Skeletal muscle satellite cell (primary cell): ENCODE results near the gene ZNF407.

Experiments used
- H3K27me3 ChIP-seq: 2 replicates; pipeline ENCODE4 v1.7.0; 2013; ENCODE audit warnings: low read length; ENCODE audit not compliant: control insufficient read depth, insufficient read depth
- H3K36me3 ChIP-seq: 2 replicates; pipeline ENCODE4 v1.7.0; 2013; ENCODE audit warnings: mild to moderate bottlenecking, control low read depth, low read length; ENCODE audit not compliant: insufficient read depth
- H3K4me1 ChIP-seq: 2 replicates; pipeline ENCODE4 v1.7.0; 2013; ENCODE audit warnings: low read length; ENCODE audit not compliant: control insufficient read depth, insufficient read depth
- H3K4me2 ChIP-seq: 2 replicates; pipeline ENCODE4 v1.7.0; 2013; ENCODE audit warnings: mild to moderate bottlenecking, low read length
- H3K4me3 ChIP-seq: 2 replicates; pipeline ENCODE4 v1.7.0; 2013; ENCODE audit warnings: low read length
- H3K9ac ChIP-seq: 2 replicates; pipeline ENCODE4 v1.7.0; 2013; ENCODE audit warnings: mild to moderate bottlenecking, low read depth, low read length, moderate library complexity
- H3K9me3 ChIP-seq: replicated peaks from 2 replicates; pipeline ENCODE4 v1.7.0; 2013; ENCODE audit warnings: mild to moderate bottlenecking, control low read depth, low read length

Gene ZNF407

GRCh38 chr18:75109819-75110218, 512.1 kb downstream of the ZNF407 start:
- Histone ChIP-seq H3K27me3 (peaks cover 17% of the 10 kb centered on the region), H3K9ac (no peak overlapping the region), H3K4me3 (no peak overlapping the region), H3K9me3 (no peaks in the 10 kb centered on the region), H3K4me2 (no peak overlapping the region), H3K36me3 (no peaks in the 10 kb centered on the region), H3K4me1 (no peaks in the 10 kb centered on the region)

GRCh38 chr18:75110311-75110710, 512.6 kb downstream of the ZNF407 start:
- Histone ChIP-seq H3K9ac (no peak overlapping the region), H3K4me1 (no peaks in the 10 kb centered on the region), H3K4me2 (no peak overlapping the region), H3K27me3 (peaks cover 18% of the 10 kb centered on the region), H3K4me3 (no peak overlapping the region), H3K36me3 (no peaks in the 10 kb centered on the region), H3K9me3 (no peaks in the 10 kb centered on the region)

GRCh38 chr18:75110846-75111415, 513.3 kb downstream of the ZNF407 start:
- no peaks in the 10 kb centered on the region for H3K4me1 ChIP-seq
- H3K9me3 ChIP-seq = no peaks in the 10 kb centered on the region
- no peak overlapping the region for H3K4me3 ChIP-seq
- no peaks in the 10 kb centered on the region for H3K36me3 ChIP-seq
- peaks cover 19% of the 10 kb centered on the region for H3K27me3 ChIP-seq
- no peak overlapping the region for H3K4me2 ChIP-seq
- no peak overlapping the region for H3K9ac ChIP-seq

GRCh38 chr18:75111760-75112159, 514.1 kb downstream of the ZNF407 start:
- H3K9ac ChIP-seq = no peak overlapping the region
- H3K9me3 ChIP-seq = no peaks in the 10 kb centered on the region
- no peaks in the 10 kb centered on the region for H3K4me1 ChIP-seq
- peaks cover 19% of the 10 kb centered on the region for H3K27me3 ChIP-seq
- H3K36me3 ChIP-seq = no peaks in the 10 kb centered on the region
- no peak overlapping the region for H3K4me2 ChIP-seq
- H3K4me3 ChIP-seq = no peak overlapping the region

- Histone ChIP-seq H3K4me1 (no peaks in the 10 kb centered on the region), H3K4me2 (no peak overlapping the region), H3K27me3 (peaks cover 22% of the 10 kb centered on the region), H3K36me3 (no peaks in the 10 kb centered on the region), H3K9ac (no peak overlapping the region), H3K4me3 (no peak overlapping the region), H3K9me3 (no peaks in the 10 kb centered on the region)
These were observed 514.8 kb downstream of the ZNF407 start for GRCh38 chr18:75112186-75113096.

GRCh38 chr18:75113455-75113854, 515.8 kb downstream of the ZNF407 start:
- Histone ChIP-seq H3K9me3 (no peaks in the 10 kb centered on the region), H3K4me3 (no peak overlapping the region), H3K27me3 (peaks cover 22% of the 10 kb centered on the region), H3K9ac (no peak overlapping the region), H3K4me1 (no peaks in the 10 kb centered on the region), H3K4me2 (no peak overlapping the region), H3K36me3 (no peaks in the 10 kb centered on the region)

GRCh38 chr18:75114231-75114764, 516.6 kb downstream of the ZNF407 start:
- Histone ChIP-seq H3K4me2 (no peak overlapping the region), H3K4me1 (no peaks in the 10 kb centered on the region), H3K27me3 (peaks cover 19% of the 10 kb centered on the region), H3K9ac (no peak overlapping the region), H3K36me3 (no peaks in the 10 kb centered on the region), H3K4me3 (no peak overlapping the region), H3K9me3 (no peaks in the 10 kb centered on the region)
